HCT116 (cell line): ENCODE results near the gene DOCK9. TPM values are rescaled to one million over a fixed set of nuclear protein-coding genes. Genes with fewer than 3 reads are reported as not detected.

Source experiments
- ATAC-seq: fragments of 200-7000 bp; cut with Tn5 transposase; 2 replicates; pipeline ENCODE4 v1.9.1; 2020; ENCODE audit warnings: mild to moderate bottlenecking, moderate library complexity
- BruUV-seq: library from RNA; stranded (reverse); fragments of 400-500 nt; replicated peaks from 2 replicates; lab custom pipeline; 2021; lab: Mats Ljungman, UMichigan
- CTCF ChIA-PET: fragments of 300-600 bp; sonication (Branson Sonifier 250); formaldehyde crosslinking; loops from one replicate; lab custom pipeline; 2021; ENCODE audit warnings: antibody characterized with exemption; lab: Charles Lee
- POLR2A ChIA-PET: fragments of 300-600, 350-600 bp; sonication (Branson Sonifier 250); formaldehyde crosslinking; loops from one replicate; lab custom pipeline; 2021; ENCODE audit warnings: antibody characterized with exemption; lab: Charles Lee
- RAD21 ChIA-PET, 2 experiments: fragments of 300-600 bp; sonication (Branson Sonifier 250); formaldehyde crosslinking; loops; one replicate each; lab custom pipeline; 2023; ENCODE audit warnings: low total read pairs in 2 of 2; ENCODE audit not compliant: uncharacterized antibody in 2 of 2, unreplicated experiment in 2 of 2, low non-redundant PET in 1 of 2; lab: Charles Lee
- DNase-seq: peaks from one replicate; pipeline ENCODE4 v3.0.0-alpha.2; 2010; ENCODE audit warnings: low read depth, low spot score
- H2AFZ ChIP-seq: fragments of 200-600 bp; shearing (Covaris generic), sonication (generic); 2 replicates; pipeline ENCODE4 v1.6.1; 2017; ENCODE audit warnings: low read depth, mixed run types, mixed read lengths, antibody characterized with exemption, low read length; ENCODE audit not compliant: poor library complexity, severe bottlenecking
- H3K27ac ChIP-seq: 2 replicates; pipeline ENCODE4 v1.5.1; 2012; ENCODE audit warnings: low read depth, low read length
- H3K27me3 ChIP-seq: fragments of 200-600 bp; sonication (generic); 2 replicates; pipeline ENCODE4 v1.6.1; 2016; ENCODE audit warnings: mixed run types, low read length, mixed read lengths; ENCODE audit not compliant: insufficient read depth
- H3K36me3 ChIP-seq, 2 experiments: fragments of 200-500 bp in 1 of 2; fragments of 200-600 bp in 1 of 2; sonication (Bioruptor generic) in 1 of 2; sonication (generic) in 1 of 2; 2 replicates each; pipeline versions ENCODE4 v1.5.1 to v1.6.1; 2014 to 2016; ENCODE audit warnings: low read length in 2 of 2, inconsistent platforms in 1 of 2, mixed read lengths in 1 of 2, mixed run types in 1 of 2; ENCODE audit not compliant: insufficient read depth in 2 of 2, control insufficient read depth in 1 of 2
- H3K4me1 ChIP-seq, 2 experiments: fragments of 200-600 bp in 1 of 2; sonication (generic) in 1 of 2; 2 replicates each; pipeline versions ENCODE4 v1.5.1 to v1.6.1; 2012 to 2017; ENCODE audit warnings: low read length in 2 of 2, inconsistent platforms in 1 of 2, mild to moderate bottlenecking in 1 of 2, mixed read lengths in 1 of 2, mixed run types in 1 of 2, moderate library complexity in 1 of 2; ENCODE audit not compliant: insufficient read depth in 2 of 2, control insufficient read depth in 1 of 2
- H3K4me2 ChIP-seq: fragments of 200-600 bp; sonication (generic); 2 replicates; pipeline ENCODE4 v1.6.1; 2017; ENCODE audit warnings: mixed run types, low read length, mixed read lengths
- H3K4me3 ChIP-seq, 2 experiments: fragments of 200-600 bp in 1 of 2; sonication (generic) in 1 of 2; replicated peaks in 1 of 2; 2 replicates each; pipeline ENCODE4 v1.5.1; 2011 to 2016; ENCODE audit warnings: low read length in 2 of 2, control low read depth in 1 of 2, low read depth in 1 of 2, mild to moderate bottlenecking in 1 of 2, mixed read lengths in 1 of 2, mixed run types in 1 of 2
- H3K79me2 ChIP-seq: fragments of 200-600 bp; sonication (generic); 2 replicates; pipeline ENCODE4 v1.6.1; 2017; ENCODE audit warnings: mild to moderate bottlenecking, mixed run types, low read length, moderate library complexity, mixed read lengths; ENCODE audit not compliant: insufficient read depth
- H3K9ac ChIP-seq: fragments of 200-600 bp; sonication (generic); 2 replicates; pipeline ENCODE4 v1.6.1; 2016; ENCODE audit warnings: low read length, mixed read lengths
- H3K9me2 ChIP-seq: fragments of 200-600 bp; sonication (generic), shearing (Covaris generic); 2 replicates; pipeline ENCODE4 v1.6.1; 2017; ENCODE audit warnings: mixed run types, mild to moderate bottlenecking, moderate library complexity; ENCODE audit not compliant: insufficient read depth
- H3K9me3 ChIP-seq, 2 experiments: fragments of 200-500 bp in 1 of 2; fragments of 200-600 bp in 1 of 2; sonication (Bioruptor generic) in 1 of 2; sonication (generic) in 1 of 2; 2 replicates each; pipeline ENCODE4 v1.6.1; 2014 to 2017; ENCODE audit warnings: low read length in 2 of 2, mixed read lengths in 2 of 2, inconsistent platforms in 1 of 2, low read depth in 1 of 2, mild to moderate bottlenecking in 1 of 2, mixed run types in 1 of 2, moderate library complexity in 1 of 2; ENCODE audit not compliant: control insufficient read depth in 1 of 2, insufficient read depth in 1 of 2
- H4K20me1 ChIP-seq: fragments of 200-600 bp; sonication (generic), shearing (Covaris generic); 2 replicates; pipeline ENCODE4 v1.6.1; 2017; ENCODE audit warnings: mixed run types, mild to moderate bottlenecking, moderate library complexity; ENCODE audit not compliant: insufficient read depth
- ATF3 ChIP-seq: IDR thresholded peaks from 2 replicates; pipeline ENCODE4 v1.6.1; 2012
- CBX3 ChIP-seq: IDR thresholded peaks from 2 replicates; pipeline ENCODE4 v1.6.1; 2012; ENCODE audit warnings: low read depth
- CEBPB ChIP-seq: IDR thresholded peaks from 2 replicates; pipeline ENCODE4 v1.6.1; 2012; ENCODE audit warnings: low read depth
- EGR1 ChIP-seq: IDR thresholded peaks from 2 replicates; pipeline ENCODE4 v1.6.1; 2012; ENCODE audit warnings: low read depth
- ELF1 ChIP-seq: IDR thresholded peaks from 2 replicates; pipeline ENCODE4 v1.6.1; 2012; ENCODE audit warnings: low read depth, borderline replicate concordance
- EZH2phosphoT487 ChIP-seq: fragments of 200-600 bp; IDR thresholded peaks from 2 replicates; pipeline ENCODE4 v1.6.1; 2018; ENCODE audit warnings: antibody characterized with exemption, borderline replicate concordance
- FOSL1 ChIP-seq: IDR thresholded peaks from 2 replicates; pipeline ENCODE4 v1.6.1; 2012; ENCODE audit warnings: low read depth
- JUND ChIP-seq: IDR thresholded peaks from 2 replicates; pipeline ENCODE4 v1.6.1; 2012
- POLR2AphosphoS5 ChIP-seq: IDR thresholded peaks from 2 replicates; pipeline ENCODE4 v1.6.1; 2011; ENCODE audit warnings: mild to moderate bottlenecking, low read depth, low read length, moderate library complexity
- RAD21 ChIP-seq: IDR thresholded peaks from 2 replicates; pipeline ENCODE4 v1.6.1; 2012; ENCODE audit warnings: low read depth, mild to moderate bottlenecking
- REST ChIP-seq: IDR thresholded peaks from 2 replicates; pipeline ENCODE4 v1.6.1; 2012; ENCODE audit warnings: low read depth
- SIN3A ChIP-seq: IDR thresholded peaks from 2 replicates; pipeline ENCODE4 v1.6.1; 2012; ENCODE audit warnings: low read depth
- SP1 ChIP-seq: IDR thresholded peaks from 2 replicates; pipeline ENCODE4 v1.6.1; 2012; ENCODE audit warnings: low read depth
- TCF7L2 ChIP-seq: IDR thresholded peaks from 2 replicates; pipeline ENCODE4 v1.7.0; 2011; ENCODE audit warnings: borderline replicate concordance, inconsistent platforms; ENCODE audit not compliant: insufficient read depth, insufficient read length; ENCODE audit errors: extremely low read depth
- YY1 ChIP-seq: IDR thresholded peaks from 2 replicates; pipeline ENCODE4 v1.6.1; 2011; ENCODE audit warnings: low read length, low read depth, moderate library complexity, mild to moderate bottlenecking; ENCODE audit not compliant: insufficient replicate concordance; ENCODE audit errors: extremely low read depth
- ZBTB33 ChIP-seq: IDR thresholded peaks from 2 replicates; pipeline ENCODE4 v1.6.1; 2011; ENCODE audit warnings: mild to moderate bottlenecking, low read length, moderate library complexity; ENCODE audit not compliant: insufficient replicate concordance; ENCODE audit errors: extremely low read depth
- ZFX ChIP-seq: fragments of 450-650 bp; IDR thresholded peaks from 2 replicates; pipeline ENCODE4 v1.6.1; 2017
- ZNF274 ChIP-seq: fragments of 200-500 bp; sonication (Bioruptor generic); IDR thresholded peaks from 2 replicates; pipeline ENCODE4 v1.6.1; 2014; ENCODE audit warnings: mild to moderate bottlenecking, low read depth, low read length, inconsistent platforms
- intact Hi-C: fragments of 100-400 bp; cut with micrococcal nuclease; formaldehyde crosslinking; loops from 2 replicates; pipeline ENCODE4 v1.10.0; 2022
- total RNA-seq: library from RNA; stranded (reverse); gene quantifications from one replicate; pipeline ENCODE4 v1.2.1, GENCODE V29; 2021; ENCODE audit not compliant: unreplicated experiment
- TF ChIP-seq, protein P1 (sequence below): IDR thresholded peaks from 2 replicates; pipeline ENCODE4 v1.6.1; 2012

DOCK9 gene
- total RNA-seq, 1 experiment from 2014 or later = 58.8 TPM

- Histone ChIP-seq H3K36me3 (no peaks in the 10 kb centered on the region), H3K9me2 (no peaks in the 10 kb centered on the region), H3K4me1 (peaks cover 0 to 18% of the 10 kb centered on the region in 2 experiments; a peak in 2 of 4 replicates), H3K9me3 (no peaks in the 10 kb centered on the region), H3K27me3 (no peaks in the 10 kb centered on the region), H3K4me2 (no peak overlapping the region), H4K20me1 (no peaks in the 10 kb centered on the region), H3K27ac (no peak overlapping the region), H3K79me2 (no peaks in the 10 kb centered on the region; the same call in 1 of the 2 replicates), H3K4me3 (no peak overlapping the region), H3K9ac (no peak overlapping the region), H2AFZ (no peak overlapping the region)
- ChIA-PET CTCF (no interaction called here), POLR2A (no interaction called here), RAD21 (no interaction called here)
- no TSS peak for BruUV-seq
- DNase-seq (no peak), ATAC-seq (no peak)
- intact Hi-C loops = no loop called here
- TF ChIP-seq REST (no peak), ZNF274 (no peak), CEBPB (no peak), ZBTB33 (no peak), JUND (no peak), SIN3A (no peak), CBX3 (no peak), ZFX (no peak), YY1 (no peak), EZH2phosphoT487 (no peak), RAD21 (no peak), FOSL1 (no peak), ATF3 (no peak), EGR1 (no peak), TCF7L2 (no peak), ELF1 (no peak), POLR2AphosphoS5 (no peak), SP1 (no peak)
- TF ChIP-seq, protein P1, sequence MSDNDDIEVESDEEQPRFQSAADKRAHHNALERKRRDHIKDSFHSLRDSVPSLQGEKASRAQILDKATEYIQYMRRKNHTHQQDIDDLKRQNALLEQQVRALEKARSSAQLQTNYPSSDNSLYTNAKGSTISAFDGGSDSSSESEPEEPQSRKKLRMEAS = no peak
Measured at GRCh38 chr13:98989469-98990235, 11.8 kb upstream of the DOCK9 start.
